IMR-90 (cell line): ENCODE results near the gene SPATA24. TPM values are rescaled to one million over a fixed set of nuclear protein-coding genes. Genes with fewer than 3 reads are reported as not detected.
A peak's percentile ranks its signal among the peaks of the same experiment; 100 is the strongest.

ENCODE experiments used
- ATAC-seq: fragments of 200-7000 bp; cut with Tn5 transposase; 2 replicates; pipeline ENCODE4 v1.9.1; 2020; ENCODE audit warnings: low read depth, mild to moderate bottlenecking, moderate library complexity
- BruUV-seq: library from RNA; stranded (reverse); fragments of 400-500 nt; replicated peaks from 2 replicates; lab custom pipeline; 2021; lab: Mats Ljungman, UMichigan
- CTCF ChIA-PET: fragments of 300-600 bp; formaldehyde crosslinking; extraction: SDS; loops from one replicate; lab custom pipeline; 2021; ENCODE audit warnings: antibody characterized with exemption; lab: Yijun Ruan, JAX
- POLR2A ChIA-PET: fragments of 300-600 bp; sonication (Branson Sonifier 250); formaldehyde crosslinking; loops from one replicate; lab custom pipeline; 2022; ENCODE audit warnings: antibody characterized with exemption; ENCODE audit not compliant: unreplicated experiment; lab: Charles Lee
- DNase-seq: peaks from one replicate; pipeline ENCODE4 v3.0.0; 2013
- H2AFZ ChIP-seq: replicated peaks from 2 replicates; pipeline ENCODE3; 2013; ENCODE audit warnings: low read length, mild to moderate bottlenecking; ENCODE audit not compliant: poor library complexity
- H2AK5ac ChIP-seq: 2 replicates; pipeline ENCODE4 v1.6.1; 2013; ENCODE audit warnings: low read depth, low read length, inconsistent platforms
- H2AK9ac ChIP-seq: replicated peaks from 2 replicates; pipeline ENCODE3; 2013; ENCODE audit warnings: mild to moderate bottlenecking, low read depth, low read length, moderate library complexity; ENCODE audit not compliant: poor library complexity
- H2BK120ac ChIP-seq: 2 replicates; pipeline ENCODE4 v1.6.1; 2013; ENCODE audit warnings: low read depth, low read length, inconsistent platforms
- H2BK15ac ChIP-seq: 3 replicates; pipeline ENCODE4 v1.6.1; 2013; ENCODE audit warnings: low read depth, low read length, inconsistent platforms
- H2BK20ac ChIP-seq: 2 replicates; pipeline ENCODE4 v1.6.1; 2013; ENCODE audit warnings: low read depth, mild to moderate bottlenecking, inconsistent platforms, low read length, moderate library complexity
- H2BK5ac ChIP-seq: 2 replicates; pipeline ENCODE4 v1.6.1; 2013; ENCODE audit warnings: mild to moderate bottlenecking, low read depth, low read length, inconsistent platforms; ENCODE audit not compliant: poor library complexity, severe bottlenecking
- H3K14ac ChIP-seq: replicated peaks from 2 replicates; pipeline ENCODE4 v1.6.1; 2013; ENCODE audit warnings: low read depth, low read length, inconsistent platforms
- H3K18ac ChIP-seq: 2 replicates; pipeline ENCODE4 v1.6.1; 2013; ENCODE audit warnings: low read depth, low read length, control low read depth
- H3K23ac ChIP-seq: 2 replicates; pipeline ENCODE4 v1.6.1; 2013; ENCODE audit warnings: low read depth, low read length, inconsistent platforms
- H3K27ac ChIP-seq: 2 replicates; pipeline ENCODE4 v1.5.1; 2013; ENCODE audit warnings: mild to moderate bottlenecking, control low read depth, low read length; ENCODE audit not compliant: insufficient read depth
- H3K27me3 ChIP-seq: 2 replicates; pipeline ENCODE4 v1.6.1; 2013; ENCODE audit warnings: low read length; ENCODE audit not compliant: control insufficient read depth, insufficient read depth
- H3K36me3 ChIP-seq: 2 replicates; pipeline ENCODE4 v1.6.1; 2013; ENCODE audit warnings: low read length, mixed read lengths; ENCODE audit not compliant: control insufficient read depth, insufficient read depth
- H3K4ac ChIP-seq: 2 replicates; pipeline ENCODE4 v1.6.1; 2013; ENCODE audit warnings: low read depth, low read length, inconsistent platforms
- H3K4me1 ChIP-seq: 2 replicates; pipeline ENCODE4 v1.6.1; 2013; ENCODE audit warnings: low read length, mixed read lengths; ENCODE audit not compliant: control insufficient read depth, insufficient read depth
- H3K4me2 ChIP-seq: 2 replicates; pipeline ENCODE4 v1.6.1; 2013; ENCODE audit warnings: low read depth, mild to moderate bottlenecking, control low read depth, low read length, moderate library complexity
- H3K4me3 ChIP-seq: 2 replicates; pipeline ENCODE4 v1.5.1; 2013; ENCODE audit warnings: low read depth, mild to moderate bottlenecking, control low read depth, low read length, moderate library complexity; ENCODE audit not compliant: insufficient read depth
- H3K56ac ChIP-seq: 2 replicates; pipeline ENCODE4 v1.6.1; 2013; ENCODE audit warnings: low read length, inconsistent platforms; ENCODE audit not compliant: insufficient read depth; ENCODE audit errors: extremely low read depth
- H3K79me1 ChIP-seq, 2 experiments: 2 replicates each; pipeline ENCODE4 v1.6.1; 2013; ENCODE audit warnings: low read length in 2 of 2, inconsistent platforms in 1 of 2, low read depth in 1 of 2
- H3K9ac ChIP-seq: 2 replicates; pipeline ENCODE4 v1.6.1; 2013; ENCODE audit warnings: low read depth, low read length, control low read depth
- H3K9me1 ChIP-seq: 2 replicates; pipeline ENCODE4 v1.6.1; 2013; ENCODE audit warnings: low read length, inconsistent platforms; ENCODE audit not compliant: insufficient read depth
- H3K9me3 ChIP-seq: 2 replicates; pipeline ENCODE4 v1.6.1; 2013; ENCODE audit warnings: low read length; ENCODE audit not compliant: control insufficient read depth, insufficient read depth
- H4K20me1 ChIP-seq: 2 replicates; pipeline ENCODE4 v1.6.1; 2013; ENCODE audit warnings: low read length, inconsistent platforms; ENCODE audit not compliant: insufficient read depth
- H4K5ac ChIP-seq: 2 replicates; pipeline ENCODE4 v1.6.1; 2013; ENCODE audit warnings: mild to moderate bottlenecking, low read depth, low read length, control low read depth
- H4K8ac ChIP-seq, 2 experiments: 2 replicates each; pipeline ENCODE4 v1.6.1; 2013; ENCODE audit warnings: low read depth in 2 of 2, low read length in 2 of 2, control low read depth in 1 of 2, inconsistent platforms in 1 of 2
- H4K91ac ChIP-seq: 2 replicates; pipeline ENCODE4 v1.6.1; 2013; ENCODE audit warnings: low read depth, low read length, inconsistent platforms; ENCODE audit not compliant: insufficient read depth
- CTCF ChIP-seq: conservative IDR thresholded peaks from 2 replicates; pipeline ENCODE4 v1.5.1; 2012; ENCODE audit warnings: mild to moderate bottlenecking, low read depth, low read length, improper control_type of control experiment
- ELK1 ChIP-seq: fragments of 150-350 bp; IDR thresholded peaks from 2 replicates; pipeline ENCODE4 v1.6.1; 2016; ENCODE audit warnings: low read depth, mild to moderate bottlenecking, low read length, moderate library complexity, borderline replicate concordance
- MAFK ChIP-seq: IDR thresholded peaks from 2 replicates; pipeline ENCODE4 v1.6.1; 2012; ENCODE audit warnings: low read depth, low read length, improper control_type of control experiment
- RAD21 ChIP-seq: IDR thresholded peaks from 2 replicates; pipeline ENCODE4 v1.6.1; 2012; ENCODE audit warnings: low read length, improper control_type of control experiment
- RFX5 ChIP-seq: IDR thresholded peaks from 2 replicates; pipeline ENCODE4 v1.8.0; 2012; ENCODE audit warnings: low read depth, mild to moderate bottlenecking, low read length, moderate library complexity
- USF2 ChIP-seq: fragments of 150-350 bp; IDR thresholded peaks from 2 replicates; pipeline ENCODE4 v1.6.1; 2017; ENCODE audit warnings: mild to moderate bottlenecking, antibody characterized with exemption, low read length, low read depth
- WGBS, 2 experiments: methylation state at CpG; one replicate each; pipeline versions ENCODE4 v1.1.5 to v1.1.7; 2013; ENCODE audit warnings: missing lambda C conversion rate in 2 of 2; ENCODE audit not compliant: insufficient read length in 1 of 2; ENCODE audit errors: extremely low coverage in 2 of 2; 5-methylcytosine and 5-hydroxymethylcytosine counted together
- dilution Hi-C: fragments of 300-500 bp; cut with HindIII; formaldehyde crosslinking; loops from one replicate; pipeline ENCODE4 v1.14.3; 2018; ENCODE audit warnings: low sequenced_read_pairs; ENCODE audit not compliant: unreplicated experiment
- in situ Hi-C: fragments of 300-500 bp; cut with MboI; formaldehyde crosslinking; loops from 3 replicates; pipeline ENCODE4 v1.14.3; 2019; ENCODE audit warnings: low sequenced_read_pairs, inconsistent platforms, mixed read lengths
- intact Hi-C: fragments of 100-400 bp; cut with micrococcal nuclease; formaldehyde crosslinking; loops from 2 replicates; pipeline ENCODE4 v1.10.0; 2022
- polyA plus RNA-seq, 3 experiments: library from polyadenylated mRNA; depleted of rRNA; stranded (reverse); fragments of >200 nt; gene quantifications; 2 replicates each; pipeline ENCODE4 v1.2.3, GENCODE V29; 2012; ENCODE audit warnings: low replicate concordance in 1 of 3
- total RNA-seq: library from RNA; depleted of rRNA; stranded (reverse); fragments of >200 nt; gene quantifications from 2 replicates; pipeline ENCODE4 v1.2.3, GENCODE V29; 2012

Gene SPATA24
- total and polyA plus RNA-seq, 2 of the 4 experiments (the other 2 are of a cell fraction): 4.1 to 4.3 TPM

- no peak overlapping the region for H3K27ac ChIP-seq
- H3K56ac ChIP-seq: no peak overlapping the region
- peak overlapping the region; percentile 26; the same call in 1 of the 2 replicates for H3K4me3 ChIP-seq
- peaks cover 5% of the 10 kb centered on the region; the same call in 1 of the 2 replicates for H3K4me1 ChIP-seq
- ChIA-PET CTCF (interaction anchor here (1.3 kb wide), 1 partner anchor 120 kb away, joined by 3 read pairs; no protein-coding TSS in a partner anchor), POLR2A (no interaction called here)
- H4K5ac ChIP-seq: no peak overlapping the region
- H3K14ac ChIP-seq: no peak overlapping the region
- H3K4ac ChIP-seq: no peak overlapping the region
- TF ChIP-seq CTCF (peak; percentile 63), MAFK (no peak), RAD21 (peak; percentile 60), RFX5 (no peak), ELK1 (no peak), USF2 (no peak)
- no peak overlapping the region for H3K9ac ChIP-seq
- H2BK20ac ChIP-seq: no peak overlapping the region
- dilution Hi-C loops (no loop called here), intact Hi-C loops (no loop called here), in situ Hi-C loops (no loop called here)
- H2BK120ac ChIP-seq: no peak overlapping the region
- H2AK5ac ChIP-seq: no peak overlapping the region
- DNase-seq (no peak), ATAC-seq (peak; percentile 64)
- peaks cover 28% of the 10 kb centered on the region for H3K27me3 ChIP-seq
- H2AFZ ChIP-seq: peak overlapping the region; percentile 86
- no peak overlapping the region; the same call in 1 of the 2 replicates for H3K4me2 ChIP-seq
- H4K8ac ChIP-seq: no peak overlapping the region
- H3K9me3 ChIP-seq: peaks cover 16% of the 10 kb centered on the region; the same call in 1 of the 2 replicates
- H4K91ac ChIP-seq: no peak overlapping the region
- no peaks in the 10 kb centered on the region for H4K20me1 ChIP-seq
- H3K36me3 ChIP-seq: no peaks in the 10 kb centered on the region
- no peaks in the 10 kb centered on the region for H3K79me1 ChIP-seq
- WGBS, 2 experiments: 27% methylated on average over 37 of the region's 77 CpGs; no CpG with 5 or more reads in 1 of the 2 experiments
- no peak overlapping the region for H2BK5ac ChIP-seq
- H2AK9ac ChIP-seq: no peak overlapping the region
- no peak overlapping the region for H3K18ac ChIP-seq
- no peak overlapping the region for H2BK15ac ChIP-seq
- no peak overlapping the region for H3K23ac ChIP-seq
- H3K9me1 ChIP-seq: no peaks in the 10 kb centered on the region
- no TSS peak for BruUV-seq
Measured at GRCh38 chr5:139392678-139393496, 11.0 kb downstream of the SPATA24 start.
